Upper lobe of right lung (tissue), 1 donor: ENCODE measurements around the gene FOXD1. TPM values are rescaled to one million over a fixed set of nuclear protein-coding genes. Genes with fewer than 3 reads are reported as not detected.

ENCODE experiments used
- ATAC-seq: fragments of 200-7000 bp; cut with Tn5 transposase; one replicate; pipeline ENCODE4 v1.9.1; 2020; ENCODE audit warnings: mild to moderate bottlenecking, moderate library complexity
- DNase-seq: peaks from one replicate; pipeline ENCODE4 v3.0.0-alpha.2; 2020
- H3K27ac ChIP-seq: fragments of 200-600 bp; one replicate; pipeline ENCODE4 v1.8.0; 2022
- H3K27me3 ChIP-seq: fragments of 200-600 bp; one replicate; pipeline ENCODE4 v1.8.0; 2022; ENCODE audit warnings: mild to moderate bottlenecking
- H3K36me3 ChIP-seq: fragments of 200-600 bp; one replicate; pipeline ENCODE4 v1.8.0; 2022
- H3K4me1 ChIP-seq: fragments of 200-600 bp; one replicate; pipeline ENCODE4 v1.8.0; 2022
- H3K4me3 ChIP-seq: fragments of 200-600 bp; one replicate; pipeline ENCODE4 v1.8.0; 2022; ENCODE audit warnings: mild to moderate bottlenecking
- H3K9me3 ChIP-seq: fragments of 200-600 bp; one replicate; pipeline ENCODE4 v1.8.0; 2022
- intact Hi-C: fragments of 100-400 bp; cut with DNase I; formaldehyde crosslinking; loops from one replicate; pipeline ENCODE4 v1.11.0; 2022
- total RNA-seq: library from RNA; stranded (reverse); fragmentation: NEBNext Ultra II Directional; extraction: Animal tissue kit (Norgen Biotek cat#: 25700); gene quantifications from one replicate; pipeline ENCODE4 v1.2.1, GENCODE V29; 2021
- TF ChIP-seq, protein P1 (sequence below): fragments of 200-600 bp; IDR thresholded peaks from one replicate; pipeline ENCODE4 v1.8.0; 2022; ENCODE audit warnings: antibody characterized with exemption
- donor health status: DM: no; HTN: yes; CAD: no; lungs with severe emphysema.

FOXD1 gene
- total RNA-seq, 1 donor from 2014 or later, result 1.2 TPM

DNA sequence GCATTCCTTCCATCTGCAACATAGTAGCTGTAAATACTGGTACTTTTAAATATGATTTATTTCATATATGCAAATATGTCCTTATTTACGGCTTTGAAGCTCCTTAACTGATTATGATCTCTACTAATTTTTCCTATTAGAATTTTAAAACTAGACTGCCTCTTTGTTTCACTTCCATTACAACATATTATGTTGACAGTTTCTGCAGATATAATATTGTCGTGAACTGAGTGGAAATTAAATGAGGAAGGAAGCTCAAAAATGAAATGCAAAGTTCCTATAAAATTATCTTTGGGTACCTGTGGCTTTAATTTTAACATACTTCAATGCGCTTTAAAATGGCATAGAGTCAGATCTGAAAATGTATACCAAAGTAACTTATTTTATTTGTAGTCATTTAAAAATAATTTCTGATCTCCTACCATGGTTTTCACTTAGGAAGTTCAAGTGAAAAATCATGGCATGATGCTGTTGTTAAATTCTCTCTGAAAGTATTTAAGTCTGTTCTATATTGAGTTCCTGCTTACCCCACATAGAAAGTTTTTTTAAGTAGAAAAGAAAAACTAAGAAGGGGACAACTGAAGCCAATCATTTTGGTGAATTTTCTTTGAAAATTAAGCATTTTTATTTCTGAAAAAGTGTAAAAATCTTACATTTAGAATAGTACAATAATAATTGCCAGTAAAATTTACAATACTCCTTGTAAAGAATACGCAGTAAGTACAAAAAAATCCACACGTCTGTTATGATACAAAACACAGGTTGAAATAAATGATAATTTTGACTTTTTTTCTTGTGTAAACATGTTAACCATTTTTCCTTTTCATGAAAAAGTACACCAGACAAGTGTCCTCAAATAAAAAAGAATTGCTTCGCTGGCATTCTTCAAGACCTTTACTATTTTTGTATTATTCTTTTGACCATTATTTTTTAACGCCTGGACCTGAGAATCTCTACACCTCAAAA is 2.6 kb downstream of the FOXD1 start:
- peaks cover 85% of the 10 kb centered on the region for H3K27me3 ChIP-seq
- no peaks in the 10 kb centered on the region for H3K36me3 ChIP-seq
- intact Hi-C loops, result no loop called here
- peaks cover 9% of the 10 kb centered on the region for H3K4me1 ChIP-seq
- no peak overlapping the region for H3K27ac ChIP-seq
- no peaks in the 10 kb centered on the region for H3K9me3 ChIP-seq
- TF ChIP-seq, protein P1, sequence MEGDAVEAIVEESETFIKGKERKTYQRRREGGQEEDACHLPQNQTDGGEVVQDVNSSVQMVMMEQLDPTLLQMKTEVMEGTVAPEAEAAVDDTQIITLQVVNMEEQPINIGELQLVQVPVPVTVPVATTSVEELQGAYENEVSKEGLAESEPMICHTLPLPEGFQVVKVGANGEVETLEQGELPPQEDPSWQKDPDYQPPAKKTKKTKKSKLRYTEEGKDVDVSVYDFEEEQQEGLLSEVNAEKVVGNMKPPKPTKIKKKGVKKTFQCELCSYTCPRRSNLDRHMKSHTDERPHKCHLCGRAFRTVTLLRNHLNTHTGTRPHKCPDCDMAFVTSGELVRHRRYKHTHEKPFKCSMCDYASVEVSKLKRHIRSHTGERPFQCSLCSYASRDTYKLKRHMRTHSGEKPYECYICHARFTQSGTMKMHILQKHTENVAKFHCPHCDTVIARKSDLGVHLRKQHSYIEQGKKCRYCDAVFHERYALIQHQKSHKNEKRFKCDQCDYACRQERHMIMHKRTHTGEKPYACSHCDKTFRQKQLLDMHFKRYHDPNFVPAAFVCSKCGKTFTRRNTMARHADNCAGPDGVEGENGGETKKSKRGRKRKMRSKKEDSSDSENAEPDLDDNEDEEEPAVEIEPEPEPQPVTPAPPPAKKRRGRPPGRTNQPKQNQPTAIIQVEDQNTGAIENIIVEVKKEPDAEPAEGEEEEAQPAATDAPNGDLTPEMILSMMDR, result no peak
- peak overlapping the region; percentile 29 for H3K4me3 ChIP-seq
- no peak for DNase-seq
- ATAC-seq, result no peak

DNA sequence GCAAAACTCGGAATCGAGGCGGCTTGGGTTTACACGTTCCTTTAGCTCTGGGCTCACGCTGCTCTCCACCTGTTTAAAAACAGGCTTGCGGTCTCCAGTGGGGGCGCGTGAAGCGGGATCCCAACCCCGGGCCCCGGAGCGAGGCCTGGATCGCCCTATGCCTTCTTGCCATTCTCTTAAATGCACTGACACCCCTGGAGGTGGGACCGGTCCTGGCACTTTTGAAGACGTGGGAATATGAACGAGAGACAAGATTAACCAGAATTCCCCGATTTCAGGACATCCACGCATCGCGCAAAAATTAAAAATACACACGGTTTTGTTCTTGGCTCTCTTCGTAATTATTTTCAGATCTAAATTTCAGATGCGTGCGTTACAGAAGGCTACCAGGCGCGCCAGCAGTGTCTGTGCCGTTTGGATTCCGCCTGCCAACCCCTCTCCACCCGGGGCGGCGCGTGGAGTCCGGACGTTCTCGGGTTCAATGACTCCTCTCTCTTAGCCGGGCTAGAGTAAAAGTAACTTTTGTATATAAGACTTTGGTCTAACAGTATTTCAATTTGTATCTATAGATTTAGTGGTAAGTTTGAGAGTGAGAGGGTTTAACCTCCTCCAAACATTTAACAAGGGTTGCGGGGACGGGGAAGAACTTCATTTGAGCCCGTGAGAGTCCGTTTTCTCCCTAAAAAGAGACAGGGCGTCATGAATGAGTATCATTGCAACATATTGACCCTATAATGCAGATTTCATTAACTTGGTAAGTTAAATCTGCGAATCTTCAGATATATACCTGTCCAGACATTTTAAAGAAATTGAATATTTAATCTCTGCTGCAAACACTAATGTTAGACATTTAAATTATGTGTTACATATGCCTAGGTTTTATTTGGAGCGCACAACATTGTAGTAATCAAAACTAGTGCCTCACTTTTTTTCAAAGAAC is 3.8 kb downstream of the FOXD1 start:
- DNase-seq, result no peak
- ATAC-seq, result no peak
- intact Hi-C loops, result no loop called here
- TF ChIP-seq, protein P1, result no peak
- H3K4me3 ChIP-seq, result no peak overlapping the region
- no peaks in the 10 kb centered on the region for H3K36me3 ChIP-seq
- H3K27me3 ChIP-seq, result peaks cover 85% of the 10 kb centered on the region
- H3K4me1 ChIP-seq, result peaks cover 9% of the 10 kb centered on the region
- H3K9me3 ChIP-seq, result no peaks in the 10 kb centered on the region
- no peak overlapping the region for H3K27ac ChIP-seq

DNA sequence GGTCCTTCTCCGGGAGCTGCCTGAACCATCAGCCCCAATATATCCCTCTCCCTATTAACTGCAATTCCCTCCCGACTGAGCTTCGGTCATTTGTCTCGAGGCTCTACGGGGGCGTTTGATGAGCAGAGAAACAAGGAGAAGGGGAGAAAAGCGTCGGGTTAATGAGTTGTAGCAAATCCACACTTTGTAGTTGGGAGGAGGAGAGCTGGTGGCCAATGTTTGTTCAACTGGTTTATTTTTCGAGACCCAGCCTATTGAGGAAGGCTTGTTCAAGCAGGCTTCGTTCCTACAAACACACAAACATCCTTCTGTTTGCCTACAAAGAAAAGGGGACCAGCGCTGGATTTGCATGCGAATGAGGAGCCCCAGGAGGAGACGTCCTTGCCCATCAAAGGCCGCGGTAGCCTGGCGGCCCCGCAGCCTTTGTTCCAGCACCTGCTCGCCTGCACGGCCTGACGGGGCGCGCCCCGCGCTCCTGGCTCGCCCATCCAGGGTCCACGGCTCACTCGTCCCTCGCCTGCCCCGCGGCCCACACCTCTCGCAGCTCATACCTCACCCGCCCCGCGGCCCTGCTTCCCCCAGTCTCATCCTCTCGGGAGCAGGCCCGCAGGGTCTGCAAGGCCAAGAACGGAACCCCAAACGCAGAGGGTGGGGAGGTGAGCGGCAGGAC is 4.6 kb downstream of the FOXD1 start:
- ATAC-seq (no peak), DNase-seq (no peak)
- Histone ChIP-seq H3K27me3 (peaks cover 85% of the 10 kb centered on the region), H3K27ac (no peak overlapping the region), H3K4me3 (no peak overlapping the region), H3K9me3 (no peaks in the 10 kb centered on the region), H3K4me1 (peaks cover 6% of the 10 kb centered on the region), H3K36me3 (no peaks in the 10 kb centered on the region)
- intact Hi-C loops, result no loop called here
- TF ChIP-seq, protein P1, result no peak

DNA sequence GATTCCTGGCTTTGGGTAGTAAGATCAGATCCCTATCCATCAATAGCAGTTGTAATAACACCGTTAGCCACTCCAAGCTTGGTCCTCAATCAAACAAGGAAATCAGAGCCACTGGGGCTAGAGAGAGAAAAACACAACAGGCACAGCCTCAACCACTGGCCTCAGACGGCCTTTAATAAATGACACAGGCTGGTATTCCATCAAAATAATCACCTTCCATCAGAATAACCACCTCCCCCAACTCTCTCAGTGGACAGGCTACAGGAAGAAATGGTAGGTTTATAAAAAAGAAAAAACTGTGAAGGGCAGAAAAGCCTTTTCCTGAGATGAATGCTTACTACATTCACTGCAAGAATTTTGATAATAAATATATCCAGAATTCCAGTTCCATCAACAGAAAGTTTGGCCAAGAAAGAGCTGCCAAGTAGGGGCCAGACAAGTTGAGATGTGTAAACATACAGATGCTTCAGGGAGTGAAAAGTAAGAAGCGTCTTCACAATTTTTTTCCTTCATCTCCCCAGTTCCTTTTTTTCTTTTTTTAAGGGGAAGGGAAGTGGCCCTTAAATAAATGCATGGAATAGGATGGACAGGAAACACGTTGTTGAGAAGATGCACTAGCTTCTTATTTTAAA is 5.5 kb downstream of the FOXD1 start:
- Histone ChIP-seq H3K36me3 (no peaks in the 10 kb centered on the region), H3K27me3 (peaks cover 87% of the 10 kb centered on the region), H3K9me3 (no peaks in the 10 kb centered on the region), H3K4me1 (no peaks in the 10 kb centered on the region), H3K4me3 (no peak overlapping the region), H3K27ac (no peak overlapping the region)
- ATAC-seq (no peak), DNase-seq (no peak)
- intact Hi-C loops, result no loop called here
- TF ChIP-seq, protein P1, result no peak
